ENCODE results near the gene CCL8.
A peak's percentile ranks its signal among the peaks of the same experiment; 100 is the strongest.

CCL8 gene

DNA sequence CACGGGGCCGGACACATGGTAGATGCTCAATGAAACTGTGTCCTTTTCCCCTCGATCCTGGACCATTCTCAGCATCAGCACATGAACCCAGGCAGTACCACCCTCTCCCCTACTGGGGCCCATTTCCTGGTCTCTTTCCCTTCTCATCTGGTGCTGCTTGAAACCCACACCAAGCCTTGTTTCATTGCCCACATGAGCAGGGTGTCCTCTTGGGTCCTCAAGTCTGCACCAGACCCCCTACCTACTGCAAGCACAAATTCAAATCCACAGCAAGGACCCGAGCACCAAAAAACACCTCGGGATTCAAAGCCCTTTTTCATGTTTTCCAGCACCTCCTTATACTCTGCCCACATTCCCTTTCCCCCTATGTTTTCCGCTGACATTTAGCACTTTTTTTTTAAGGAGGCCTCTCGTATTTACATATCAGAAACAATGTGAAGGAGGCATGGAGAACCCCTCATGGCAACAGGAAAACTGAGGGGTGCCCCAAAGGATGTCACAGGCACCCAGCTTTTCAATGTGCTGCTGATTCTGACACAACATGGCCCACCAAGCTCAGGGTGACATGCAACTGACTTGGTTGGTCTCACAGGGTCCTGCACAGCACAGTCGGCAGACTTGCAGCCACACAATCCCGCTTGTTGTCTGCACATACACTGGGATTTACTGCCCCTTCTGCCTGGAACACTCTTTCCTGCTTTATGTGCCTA lies 48.4 kb downstream of the CCL8 start:
- no peak for DNase-seq (ENCODE audit: low read depth)
- H3K4me3 ChIP-seq (ENCODE audit: control insufficient read depth, low read depth, low read length) = no peak overlapping the region
- no peak for TF ChIP-seq CTCF (IDR thresholded peaks at IDR 0.05; ENCODE audit: control insufficient read depth, insufficient read depth, low read depth, low read length, missing control alignments)

- no peak for TF ChIP-seq CTCF (IDR thresholded peaks at IDR 0.05; ENCODE audit: control insufficient read depth, insufficient read depth, low read depth, low read length, missing control alignments)
- no peak for DNase-seq (ENCODE audit: low read depth)
- H3K4me3 ChIP-seq (ENCODE audit: control insufficient read depth, low read depth, low read length) = no peak overlapping the region
Measured at GRCh38 chr17:34368196-34368945, 49.1 kb downstream of the CCL8 start.

- TF ChIP-seq CTCF (IDR thresholded peaks at IDR 0.05; ENCODE audit: control insufficient read depth, insufficient read depth, low read depth, low read length, missing control alignments) = no peak
- no peak for DNase-seq (ENCODE audit: low read depth)
- no peak overlapping the region for H3K4me3 ChIP-seq (ENCODE audit: control insufficient read depth, low read depth, low read length)
Measured at GRCh38 chr17:34368946-34369500, 49.8 kb downstream of the CCL8 start.

- TF ChIP-seq CTCF (IDR thresholded peaks at IDR 0.05; ENCODE audit: control insufficient read depth, insufficient read depth, low read depth, low read length, missing control alignments) = no peak
- no peak overlapping the region for H3K4me3 ChIP-seq (ENCODE audit: control insufficient read depth, low read depth, low read length)
- no peak for DNase-seq (ENCODE audit: low read depth)
Measured at GRCh38 chr17:34369571-34369970, 50.3 kb downstream of the CCL8 start.

DNA sequence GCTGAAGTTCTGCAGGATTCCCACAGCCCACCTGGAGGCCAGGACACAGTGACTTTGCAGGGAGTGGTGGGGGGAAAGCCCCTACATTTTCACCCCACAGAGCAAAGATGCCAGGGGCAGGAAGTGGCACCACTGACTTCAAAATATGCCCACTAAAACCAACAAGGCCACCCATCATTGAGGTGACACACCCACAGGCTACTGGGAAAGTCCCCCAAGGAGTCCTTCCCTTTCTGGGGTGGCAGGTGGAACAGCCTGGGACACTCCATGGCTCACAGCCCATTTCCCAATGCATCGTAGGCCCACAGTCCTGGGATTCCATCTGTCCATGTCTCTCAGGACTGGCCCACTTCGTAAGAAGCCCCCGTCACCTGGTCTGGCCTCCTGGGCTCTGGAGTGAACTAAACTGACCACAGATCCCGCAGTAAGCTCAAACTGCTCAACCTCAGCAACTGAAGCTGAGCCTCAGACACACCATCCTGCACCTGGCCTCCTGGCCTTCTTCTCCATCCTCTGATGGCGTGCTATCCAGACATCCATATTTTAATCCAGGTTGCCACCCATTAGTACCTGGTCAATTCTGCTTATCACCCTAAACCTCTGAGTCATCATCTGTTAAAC lies 51.3 kb downstream of the CCL8 start:
- no peak for DNase-seq (ENCODE audit: low read depth)
- H3K4me3 ChIP-seq (ENCODE audit: control insufficient read depth, low read depth, low read length) = no peak overlapping the region
- no peak for TF ChIP-seq CTCF (IDR thresholded peaks at IDR 0.05; ENCODE audit: control insufficient read depth, insufficient read depth, low read depth, low read length, missing control alignments)

GRCh38 chr17:34370997-34371395 lies 51.8 kb downstream of the CCL8 start:
- no peak for TF ChIP-seq CTCF (IDR thresholded peaks at IDR 0.05; ENCODE audit: control insufficient read depth, insufficient read depth, low read depth, low read length, missing control alignments)
- H3K4me3 ChIP-seq (ENCODE audit: control insufficient read depth, low read depth, low read length) = no peak overlapping the region
- peak; percentile 11 for DNase-seq (ENCODE audit: low read depth)

All from AG09309 (cell line).